ENCODE results near the gene CHPF2.
A peak's percentile ranks its signal among the peaks of the same experiment; 100 is the strongest.

Gene CHPF2

GRCh38 chr7:151228024-151228866 lies 4.0 kb upstream of the CHPF2 start:
- H3K27ac ChIP-seq: peak overlapping the region; percentile 84
- TF ChIP-seq CTCF (conservative IDR thresholded peaks at IDR 0.05): no peak

GRCh38 chr7:151229249-151229648 lies 3.0 kb upstream of the CHPF2 start:
- no peak for TF ChIP-seq CTCF (conservative IDR thresholded peaks at IDR 0.05)
- H3K27ac ChIP-seq: no peak overlapping the region

- H3K27ac ChIP-seq: peak overlapping the region; percentile 93
- TF ChIP-seq CTCF (conservative IDR thresholded peaks at IDR 0.05): no peak
These were observed 1.2 kb upstream of the CHPF2 start for GRCh38 chr7:151231080-151231479.

GRCh38 chr7:151232917-151233701 lies 826 bp downstream of the CHPF2 start:
- no peak for TF ChIP-seq CTCF (conservative IDR thresholded peaks at IDR 0.05)
- peak overlapping the region; percentile 93 for H3K27ac ChIP-seq

GRCh38 chr7:151233804-151234203 lies 1.5 kb downstream of the CHPF2 start:
- TF ChIP-seq CTCF (conservative IDR thresholded peaks at IDR 0.05): no peak
- peak overlapping the region; percentile 93 for H3K27ac ChIP-seq

GRCh38 chr7:151235091-151235787 lies 3.0 kb downstream of the CHPF2 start:
- no peak overlapping the region for H3K27ac ChIP-seq
- no peak for TF ChIP-seq CTCF (conservative IDR thresholded peaks at IDR 0.05)

- no peak overlapping the region for H3K27ac ChIP-seq
- no peak for TF ChIP-seq CTCF (conservative IDR thresholded peaks at IDR 0.05)
These were observed 4.1 kb downstream of the CHPF2 start for GRCh38 chr7:151236406-151236805.
